SU-DHL-6 (cell line): Measurements from ENCODE around the gene KCNE5.
"Not testable (repeated sequence)": the region's sequence is repeated elsewhere in the genome, so short reads cannot be mapped to it uniquely, and the experiment has no call there.

ENCODE experiments used
- H2AFZ ChIP-seq: fragments of 200-600 bp; sonication (generic); 2 replicates; pipeline ENCODE4 v1.6.1; 2014; ENCODE audit warnings: low read depth, mild to moderate bottlenecking, moderate library complexity, mixed read lengths, antibody characterized with exemption, low read length; ENCODE audit not compliant: severe bottlenecking
- H3F3A ChIP-seq: fragments of 200-600 bp; shearing (Covaris generic); 2 replicates; pipeline ENCODE4 v1.6.0; 2016; ENCODE audit warnings: antibody characterized with exemption, mild to moderate bottlenecking; ENCODE audit not compliant: insufficient read depth
- H3K27ac ChIP-seq: fragments of 200-600 bp; sonication (generic); 2 replicates; pipeline ENCODE4 v1.5.1; 2016; ENCODE audit warnings: low read depth, mild to moderate bottlenecking, low read length, moderate library complexity, mixed read lengths
- H3K27me3 ChIP-seq: fragments of 200-600 bp; sonication (generic), shearing (Covaris generic); 2 replicates; pipeline ENCODE4 v1.6.0; 2014; ENCODE audit warnings: mild to moderate bottlenecking, low read length
- H3K36me3 ChIP-seq: fragments of 200-600 bp; sonication (generic); 2 replicates; pipeline ENCODE4 v1.6.1; 2014; ENCODE audit warnings: mild to moderate bottlenecking, low read length, mixed read lengths
- H3K4me2 ChIP-seq: fragments of 300-600, 200-600 bp; shearing (Covaris generic), sonication (generic); 2 replicates; pipeline ENCODE4 v1.6.0; 2014; ENCODE audit warnings: low read length, low read depth, mild to moderate bottlenecking; ENCODE audit not compliant: poor library complexity, severe bottlenecking
- H3K4me3 ChIP-seq: fragments of 200-600 bp; sonication (generic); 2 replicates; pipeline ENCODE4 v1.5.1; 2014; ENCODE audit warnings: antibody characterized with exemption, low read length, mild to moderate bottlenecking, mixed read lengths; ENCODE audit not compliant: insufficient read depth, poor library complexity, severe bottlenecking
- H3K79me2 ChIP-seq: fragments of 200-600 bp; sonication (generic); 2 replicates; pipeline ENCODE4 v1.6.1; 2014; ENCODE audit warnings: mild to moderate bottlenecking, low read length, moderate library complexity; ENCODE audit not compliant: insufficient read depth
- H3K9ac ChIP-seq: fragments of 200-600 bp; sonication (generic); 2 replicates; pipeline ENCODE4 v1.7.0; 2014; ENCODE audit warnings: mild to moderate bottlenecking, low read length
- H3K9me2 ChIP-seq: fragments of 200-600 bp; sonication (generic); replicated peaks from 2 replicates; pipeline ENCODE4 v1.6.1; 2014; ENCODE audit warnings: low read length; ENCODE audit not compliant: insufficient read depth
- H3K9me3 ChIP-seq: fragments of 200-600 bp; sonication (generic); 2 replicates; pipeline ENCODE4 v1.6.1; 2014; ENCODE audit warnings: low read length, mixed read lengths; ENCODE audit not compliant: insufficient read depth
- H4K20me1 ChIP-seq: fragments of 200-600 bp; sonication (generic); 2 replicates; pipeline ENCODE4 v1.6.1; 2014; ENCODE audit warnings: low read depth, mild to moderate bottlenecking, antibody characterized with exemption, low read length, moderate library complexity, mixed read lengths
- CTCF ChIP-seq: fragments of 200-600 bp; sonication (generic); IDR thresholded peaks from one replicate; pipeline ENCODE4 v1.5.1; 2017; ENCODE audit warnings: antibody characterized with exemption, mild to moderate bottlenecking, low read length, moderate library complexity; ENCODE audit not compliant: insufficient read depth, poor library complexity, severe bottlenecking
- EZH2phosphoT487 ChIP-seq: fragments of 200-600 bp; sonication (generic), shearing (Covaris generic); conservative IDR thresholded peaks from 2 replicates; pipeline ENCODE4 v1.6.1; 2018; ENCODE audit warnings: mild to moderate bottlenecking, antibody characterized with exemption, low read length, moderate library complexity, mixed read lengths

KCNE5 gene

GRCh38 chrX:109624641-109625616 lies at the start of gene KCNE5:
TSS of gene KCNE5 (minus strand) at chrX:109625172. CDS start at chrX:109625020, 152 bp downstream.
- Histone ChIP-seq H3K9me2 (no peaks in the 10 kb centered on the region), H3K4me2 (no peak within 1 kb of the TSS), H3K27ac (no peak within 1 kb of the TSS), H3K9ac (no peak within 1 kb of the TSS), H3K79me2 (no peaks in the 10 kb centered on the region), H3F3A (no peaks in the 10 kb centered on the region), H3K36me3 (no peaks in the 10 kb centered on the region), H4K20me1 (no peaks in the 10 kb centered on the region), H3K27me3 (no peaks in the 10 kb centered on the region), H3K4me3 (no peak within 1 kb of the TSS), H3K9me3 (no peaks in the 10 kb centered on the region), H2AFZ (no peak within 1 kb of the TSS)
- TF ChIP-seq EZH2phosphoT487 (no peak), CTCF (no peak)

- H2AFZ ChIP-seq = no peak overlapping the region
- H3K4me2 ChIP-seq = no peak overlapping the region
- no peaks in the 10 kb centered on the region for H4K20me1 ChIP-seq
- H3K4me3 ChIP-seq = no peak overlapping the region
- no peaks in the 10 kb centered on the region for H3K9me3 ChIP-seq
- no peak for TF ChIP-seq EZH2phosphoT487
- TF ChIP-seq CTCF = no peak
- no peaks in the 10 kb centered on the region for H3K9me2 ChIP-seq
- H3K79me2 ChIP-seq = no peaks in the 10 kb centered on the region
- no peak overlapping the region for H3K27ac ChIP-seq
- H3K36me3 ChIP-seq = peaks cover 10% of the 10 kb centered on the region; the same call in 1 of the 2 replicates
- no peaks in the 10 kb centered on the region for H3K27me3 ChIP-seq
- H3F3A ChIP-seq = no peaks in the 10 kb centered on the region
- H3K9ac ChIP-seq = no peak overlapping the region
Measured at GRCh38 chrX:109672239-109672638, 47.3 kb upstream of the KCNE5 start.

GRCh38 chrX:109671170-109671569 lies 46.2 kb upstream of the KCNE5 start:
- H2AFZ ChIP-seq, H3K36me3 ChIP-seq, H3K27ac ChIP-seq, H3K79me2 ChIP-seq, H3K27me3 ChIP-seq, H3K9me3 ChIP-seq, H3K9ac ChIP-seq, H3K4me3 ChIP-seq, H3K4me2 ChIP-seq, H3F3A ChIP-seq, H3K9me2 ChIP-seq, H4K20me1 ChIP-seq: not testable (repeated sequence)

GRCh38 chrX:109667986-109668385 lies 43.0 kb upstream of the KCNE5 start:
- TF ChIP-seq CTCF (no peak), EZH2phosphoT487 (no peak)
- Histone ChIP-seq H3K27me3 (no peaks in the 10 kb centered on the region), H3K4me2 (no peak overlapping the region), H3K27ac (no peak overlapping the region), H2AFZ (no peak overlapping the region), H3K9ac (no peak overlapping the region), H3K4me3 (no peak overlapping the region), H3K79me2 (no peaks in the 10 kb centered on the region), H4K20me1 (no peaks in the 10 kb centered on the region), H3K36me3 (peaks cover 10% of the 10 kb centered on the region; the same call in 1 of the 2 replicates), H3F3A (no peaks in the 10 kb centered on the region), H3K9me3 (no peaks in the 10 kb centered on the region), H3K9me2 (no peaks in the 10 kb centered on the region)
